Colonic mucosa (tissue), 4 donors: ENCODE results near the gene NEMP1. TPM values are rescaled to one million over a fixed set of nuclear protein-coding genes. Genes with fewer than 3 reads are reported as not detected.

Experiments used
- DNase-seq: peaks from one replicate; pipeline ENCODE4 v3.0.0-alpha.2; 2020
- H3K27ac ChIP-seq: fragments of 200-600 bp; one replicate; pipeline ENCODE4 v1.8.0; 2021
- H3K27me3 ChIP-seq: fragments of 200-600 bp; one replicate; pipeline ENCODE4 v1.8.0; 2021
- H3K36me3 ChIP-seq: fragments of 200-600 bp; one replicate; pipeline ENCODE4 v1.8.0; 2021
- H3K4me1 ChIP-seq: fragments of 200-600 bp; one replicate; pipeline ENCODE4 v1.8.0; 2021; ENCODE audit warnings: mild to moderate bottlenecking
- H3K4me3 ChIP-seq: fragments of 200-600 bp; one replicate; pipeline ENCODE4 v1.8.0; 2021
- H3K9ac ChIP-seq, 2 donors: one replicate each; pipeline ENCODE4 v1.7.0; 2013; ENCODE audit warnings: control low read depth in 2 of 2, low read depth in 2 of 2, low read length in 2 of 2
- H3K9me3 ChIP-seq: fragments of 200-600 bp; one replicate; pipeline ENCODE4 v1.8.0; 2021
- CTCF ChIP-seq: fragments of 200-600 bp; IDR thresholded peaks from one replicate; pipeline ENCODE4 v1.8.0; 2022; ENCODE audit warnings: antibody characterized with exemption, mild to moderate bottlenecking
- intact Hi-C: fragments of 100-400 bp; cut with DNase I; formaldehyde crosslinking; loops from one replicate; pipeline ENCODE4 v1.14.1; 2022
- total RNA-seq, 2 donors: library from RNA; stranded (reverse); fragmentation: NEBNext Ultra II Directional in 1 of 2; extraction: Animal tissue kit (Norgen Biotek cat#: 25700) in 1 of 2; gene quantifications; one replicate each; pipeline ENCODE4 v1.2.1, GENCODE V29; 2021
- donor health status: healthy.
- donor health status: DM: no; HTN: no; CAD: no.
- donor health status: DM: no; HTN: no; CAD: no.

Gene NEMP1
- total RNA-seq, 2 donors from 2014 or later: 7.3 to 21.1 TPM

- Histone ChIP-seq H3K9ac (no peak overlapping the region), H3K27me3 (no peaks in the 10 kb centered on the region), H3K27ac (no peak overlapping the region), H3K4me1 (peaks cover 4% of the 10 kb centered on the region), H3K4me3 (no peak overlapping the region), H3K36me3 (no peaks in the 10 kb centered on the region), H3K9me3 (no peaks in the 10 kb centered on the region)
- DNase-seq: no peak
- intact Hi-C loops: loop anchor here (10.0 kb wide), 1 partner anchor 282 kb away; no protein-coding TSS in a partner anchor
- no peak for TF ChIP-seq CTCF
Observed at GRCh38 chr12:57116580-57117281, 38.1 kb upstream of the NEMP1 start.

GRCh38 chr12:57112492-57113294 lies 34.1 kb upstream of the NEMP1 start:
- peak; percentile 76 for TF ChIP-seq CTCF
- no peaks in the 10 kb centered on the region for H3K27me3 ChIP-seq
- peak; percentile 18 for DNase-seq
- H3K9ac ChIP-seq: peak overlapping the region; percentile 31 to 100
- H3K36me3 ChIP-seq: no peaks in the 10 kb centered on the region
- peaks cover 12% of the 10 kb centered on the region for H3K4me1 ChIP-seq
- intact Hi-C loops: loop anchor here (2.0 to 10.0 kb wide), 2 partner anchors 44 to 278 kb away; no protein-coding TSS in a partner anchor
- H3K9me3 ChIP-seq: no peaks in the 10 kb centered on the region
- peak overlapping the region; percentile 99 for H3K27ac ChIP-seq
- no peak overlapping the region for H3K4me3 ChIP-seq

GRCh38 chr12:57111031-57111734 lies 32.6 kb upstream of the NEMP1 start, which contains the start of gene STAT6:
Gene STAT6 (minus strand): TSS chr12:57111362. CDS start chr12:57108278, 3,084 bp downstream.
- TF ChIP-seq CTCF: no peak
- H3K4me3 ChIP-seq: peak within 1 kb of the TSS; percentile 65
- peak within 1 kb of the TSS; percentile 97 to 100 for H3K9ac ChIP-seq
- no peaks in the 10 kb centered on the region for H3K9me3 ChIP-seq
- H3K36me3 ChIP-seq: peaks cover 8% of the 10 kb centered on the region
- peak within 1 kb of the TSS; percentile 99 for H3K27ac ChIP-seq
- no peaks in the 10 kb centered on the region for H3K27me3 ChIP-seq
- DNase-seq: peak; percentile 91
- peaks cover 12% of the 10 kb centered on the region for H3K4me1 ChIP-seq
- intact Hi-C loops: loop anchor here (10.0 kb wide), 1 partner anchor 276 kb away; no protein-coding TSS in a partner anchor

GRCh38 chr12:57110104-57111030 lies 31.8 kb upstream of the NEMP1 start:
- Histone ChIP-seq H3K4me3 (peak overlapping the region; percentile 65), H3K4me1 (peaks cover 12% of the 10 kb centered on the region), H3K27me3 (no peaks in the 10 kb centered on the region), H3K9me3 (no peaks in the 10 kb centered on the region), H3K36me3 (peaks cover 15% of the 10 kb centered on the region), H3K27ac (peak overlapping the region; percentile 99), H3K9ac (peak overlapping the region; percentile 97 to 100)
- peak; percentile 89 for DNase-seq
- TF ChIP-seq CTCF: no peak
- intact Hi-C loops: loop anchor here (10.0 kb wide), 1 partner anchor 276 kb away; no protein-coding TSS in a partner anchor
